ENCODE measurements around the gene RGS6.
A peak's percentile ranks its signal among the peaks of the same experiment; 100 is the strongest.

RGS6 gene

DNA sequence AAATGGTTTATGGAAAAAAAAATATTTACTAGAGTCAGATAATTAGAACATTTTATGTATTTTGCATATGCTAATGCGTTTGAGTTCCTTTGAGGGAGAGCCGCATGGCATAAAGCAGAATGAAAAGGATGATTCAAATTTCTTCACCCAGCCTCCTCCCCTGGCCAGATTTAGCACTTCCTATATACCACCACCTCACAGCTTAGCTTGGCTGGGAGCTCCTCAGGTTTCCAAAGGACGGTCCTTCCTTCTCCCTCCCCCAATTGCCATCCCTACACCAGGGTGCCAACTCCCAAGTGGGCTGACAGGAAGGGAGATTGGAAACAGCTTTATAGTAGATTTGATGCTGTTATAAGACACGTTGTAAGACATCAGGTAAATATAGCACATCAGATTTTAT lies 157.4 kb downstream of the RGS6 start:
- FAIRE-seq, result no peak

DNA sequence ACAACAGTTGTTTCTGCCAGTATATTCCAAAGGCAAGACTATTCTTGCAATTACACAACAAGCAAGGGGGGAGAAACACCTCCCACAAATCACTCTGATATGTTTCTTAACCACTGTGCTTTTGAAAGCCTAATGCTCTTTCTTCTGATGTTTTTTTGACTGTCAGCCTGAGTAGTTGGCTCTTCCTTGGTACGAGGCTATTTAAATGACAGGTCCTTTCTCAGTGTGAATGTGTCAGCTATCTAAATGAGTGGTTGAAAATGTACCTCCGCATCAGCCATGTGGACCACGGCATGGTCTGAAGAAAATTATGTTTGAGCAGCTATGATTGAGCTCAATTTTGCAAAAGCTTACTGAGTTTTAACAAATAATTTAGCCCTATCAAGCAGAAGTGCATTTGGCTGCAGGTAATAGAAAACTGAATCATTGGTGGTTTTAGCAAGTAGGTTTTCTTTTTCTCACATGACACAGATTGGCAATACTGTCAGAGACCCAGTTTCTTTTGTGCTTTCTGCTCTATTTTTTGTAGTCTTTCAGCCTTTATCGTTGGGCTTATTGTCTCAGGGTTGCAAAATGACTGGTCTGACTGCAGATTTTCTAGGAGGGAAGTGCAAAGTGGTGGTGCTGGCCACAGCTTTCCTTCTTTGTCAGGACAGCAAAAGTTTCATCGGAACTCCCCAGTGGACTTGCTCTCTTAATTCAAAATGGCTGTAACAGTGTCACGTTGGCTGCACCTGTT lies 162.8 kb downstream of the RGS6 start:
- no peak for FAIRE-seq

DNA sequence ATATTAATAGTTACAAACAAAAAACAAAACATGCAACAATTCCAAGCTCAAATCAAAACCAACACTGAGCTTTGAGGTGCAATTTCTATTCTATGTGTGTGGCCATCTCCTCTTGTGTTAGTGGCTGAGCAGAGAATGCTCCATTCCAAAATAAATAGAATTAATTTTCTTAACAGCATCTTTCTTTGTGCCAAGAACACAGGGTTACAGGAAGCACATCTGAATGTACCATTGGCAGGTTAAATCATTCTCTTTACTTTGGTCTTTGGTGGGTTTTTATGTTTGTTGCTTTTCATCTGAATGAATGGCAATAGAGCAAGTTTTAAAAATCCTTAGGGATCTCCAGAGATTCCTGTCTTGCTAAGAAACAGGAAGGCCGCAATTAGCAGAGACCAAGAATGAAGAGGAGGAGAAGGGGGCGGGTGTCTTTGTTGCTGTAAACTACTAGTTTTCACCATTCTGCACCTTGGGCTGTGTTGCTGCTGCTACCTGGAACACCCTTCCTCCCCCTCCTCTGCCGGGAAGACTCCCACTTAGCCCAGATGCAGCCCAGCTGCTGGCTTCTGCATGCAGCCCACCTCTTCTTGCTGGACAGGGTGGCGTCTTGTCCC lies 165.0 kb downstream of the RGS6 start:
- no peak for FAIRE-seq

DNA sequence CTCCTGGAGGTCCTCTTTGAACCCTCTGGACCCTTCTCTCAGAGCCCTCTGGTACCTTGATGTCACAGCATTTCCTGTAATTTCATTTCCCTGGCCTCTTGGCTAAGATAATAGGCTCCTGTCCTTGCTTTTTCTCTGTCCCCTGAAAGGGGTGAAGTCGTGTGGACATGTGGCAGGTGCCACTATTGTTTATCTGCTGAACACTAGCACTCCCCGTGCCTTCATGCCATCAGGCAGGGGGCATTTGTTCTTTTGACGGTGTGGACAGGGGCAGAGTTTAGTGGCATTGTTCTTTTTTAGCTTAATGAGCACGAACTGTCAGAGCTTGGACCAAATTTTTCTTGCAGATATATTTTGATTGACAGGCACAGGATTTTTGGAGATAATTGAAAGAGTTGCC lies 166.0 kb downstream of the RGS6 start:
- no peak for FAIRE-seq

DNA sequence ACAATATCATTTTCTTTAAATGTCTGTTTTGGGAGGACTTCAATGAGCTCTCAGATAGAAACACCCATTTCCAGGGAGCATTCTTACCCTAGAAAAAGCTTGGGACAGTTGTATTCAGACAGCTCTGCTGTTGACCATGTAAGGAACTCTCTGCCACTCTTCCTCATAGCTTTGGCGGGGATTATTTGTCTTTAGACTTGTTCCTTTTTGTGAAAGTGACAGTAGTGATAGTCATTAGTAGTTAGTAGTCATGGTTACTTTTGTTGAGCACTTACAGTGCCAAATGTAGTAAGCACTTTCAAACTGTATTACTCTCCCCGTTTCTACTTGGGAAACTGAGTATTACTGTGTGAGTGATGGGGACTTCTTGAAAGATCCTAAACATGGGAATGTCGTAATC lies 167.3 kb downstream of the RGS6 start:
- no peak for FAIRE-seq

DNA sequence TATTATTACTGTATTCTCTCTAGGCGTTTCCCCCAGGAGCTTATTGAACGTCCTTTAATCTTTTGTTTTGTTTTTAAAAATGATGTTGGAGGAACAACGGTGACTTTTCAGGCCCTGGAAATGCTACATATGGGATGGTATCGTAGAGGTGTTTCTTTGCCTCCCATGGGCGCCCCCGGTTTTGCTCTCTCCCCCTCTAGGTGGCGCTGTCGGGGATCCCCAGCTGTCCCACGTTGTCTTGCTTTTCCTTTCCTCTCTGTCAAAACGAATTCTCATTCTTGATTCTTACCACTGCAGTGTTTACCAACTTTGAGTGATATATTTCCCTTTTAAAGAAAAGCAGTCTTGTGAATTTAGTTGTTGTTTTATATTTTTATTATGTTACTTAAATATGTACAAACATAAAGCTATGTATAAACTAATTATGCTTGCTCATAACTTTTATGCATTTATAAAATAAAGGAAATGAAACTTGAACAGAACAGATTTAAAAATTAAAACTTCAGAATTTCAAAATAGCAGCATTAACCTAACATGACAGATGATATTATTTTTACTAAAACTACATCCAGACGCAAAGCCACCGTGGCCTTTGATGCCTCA lies 171.9 kb downstream of the RGS6 start:
- FAIRE-seq, result peak; percentile 30

DNA sequence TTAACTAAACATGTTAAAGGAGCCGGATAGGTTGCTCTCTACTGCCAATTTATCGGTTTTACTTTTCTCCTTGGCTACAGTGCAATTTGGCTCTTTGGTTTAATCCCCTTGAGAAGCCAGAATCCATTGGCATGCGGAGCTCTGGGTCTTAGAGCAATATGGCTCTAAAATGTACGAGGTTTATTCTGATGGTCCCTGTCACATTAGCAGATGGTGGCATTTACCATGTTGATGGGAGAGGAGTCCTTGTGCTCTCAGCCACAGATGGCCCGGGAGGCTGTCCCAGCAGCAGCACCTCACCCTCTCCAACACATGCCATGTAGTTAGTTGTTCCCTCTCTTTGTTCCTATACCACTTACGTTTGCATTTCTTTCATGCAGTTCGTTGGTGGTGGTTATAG lies 179.7 kb downstream of the RGS6 start:
- no peak for FAIRE-seq

DNA sequence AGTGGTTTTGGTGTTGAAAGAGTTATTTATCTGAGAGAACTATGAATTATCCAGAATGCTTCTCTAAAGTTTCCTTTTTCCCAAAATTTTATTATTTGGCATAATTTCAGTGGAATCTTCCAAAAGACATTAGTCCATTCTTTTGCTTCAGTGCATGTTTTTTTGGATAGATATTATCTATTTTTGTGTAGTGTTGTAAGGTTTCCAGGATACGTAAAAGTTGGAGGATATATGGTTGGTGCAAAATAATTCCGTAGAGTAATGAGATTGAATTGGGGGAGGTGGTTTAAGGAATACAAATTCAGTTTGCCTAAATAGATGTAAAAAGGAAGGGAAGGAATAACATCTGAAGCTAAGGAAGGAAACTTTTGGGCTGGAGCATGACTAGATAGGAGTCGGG lies 186.6 kb downstream of the RGS6 start:
- FAIRE-seq, result no peak

DNA sequence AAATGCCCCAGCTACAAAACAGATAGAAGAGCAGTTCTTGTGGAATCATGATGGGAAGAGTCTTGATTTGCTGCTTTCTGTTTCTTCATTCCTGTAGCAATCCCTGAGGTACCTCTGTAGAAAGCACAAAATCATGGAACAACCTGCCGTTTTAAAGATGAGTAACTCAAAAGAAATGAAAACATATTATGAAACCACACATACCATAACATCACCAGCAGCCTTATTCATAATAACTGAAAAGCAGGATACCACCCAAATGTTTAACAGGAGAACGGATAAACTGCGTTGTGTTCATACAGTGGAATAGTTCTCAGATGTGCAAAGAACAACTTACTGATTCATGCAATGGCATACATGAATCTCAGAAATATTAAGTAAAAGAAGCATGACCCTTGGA lies 188.1 kb downstream of the RGS6 start:
- no peak for FAIRE-seq

DNA sequence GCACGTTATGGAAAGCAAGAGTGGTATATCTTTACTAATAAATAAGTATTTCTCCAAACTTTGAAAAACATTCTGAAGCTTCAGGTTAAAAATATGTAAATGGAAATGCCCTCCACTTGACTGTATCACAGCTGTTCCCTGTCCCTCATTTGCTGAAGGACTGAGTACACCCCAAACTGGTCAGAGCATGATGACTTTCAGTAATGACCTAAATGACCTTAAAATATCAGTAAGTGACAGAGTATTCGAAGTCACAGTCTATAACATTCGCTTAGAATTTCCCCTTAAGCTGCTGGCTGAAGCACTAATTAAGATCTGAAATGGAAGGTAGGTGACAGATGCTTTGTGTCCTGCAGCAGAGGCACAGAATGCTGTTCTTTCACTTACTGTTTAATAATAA lies 191.5 kb downstream of the RGS6 start:
- no peak for FAIRE-seq

DNA sequence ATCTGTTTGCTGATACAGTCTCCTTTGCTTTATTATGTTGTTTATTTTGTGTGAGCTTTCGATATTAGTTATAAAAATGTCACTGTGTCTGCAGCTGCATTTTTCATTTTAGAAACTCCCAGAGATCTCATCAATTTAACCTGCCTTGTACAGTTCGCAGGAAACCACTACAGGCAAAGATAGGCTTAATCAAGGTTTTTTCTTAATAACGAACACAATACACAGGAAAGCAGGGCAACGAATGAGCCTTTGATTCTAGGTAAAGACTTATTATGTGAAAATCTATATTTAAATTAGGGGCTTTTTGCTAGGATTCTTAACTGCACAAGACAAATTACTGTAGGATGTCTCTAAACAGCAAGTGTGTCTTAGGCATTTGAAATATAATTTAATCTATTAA lies 191.9 kb downstream of the RGS6 start:
- FAIRE-seq, result no peak

DNA sequence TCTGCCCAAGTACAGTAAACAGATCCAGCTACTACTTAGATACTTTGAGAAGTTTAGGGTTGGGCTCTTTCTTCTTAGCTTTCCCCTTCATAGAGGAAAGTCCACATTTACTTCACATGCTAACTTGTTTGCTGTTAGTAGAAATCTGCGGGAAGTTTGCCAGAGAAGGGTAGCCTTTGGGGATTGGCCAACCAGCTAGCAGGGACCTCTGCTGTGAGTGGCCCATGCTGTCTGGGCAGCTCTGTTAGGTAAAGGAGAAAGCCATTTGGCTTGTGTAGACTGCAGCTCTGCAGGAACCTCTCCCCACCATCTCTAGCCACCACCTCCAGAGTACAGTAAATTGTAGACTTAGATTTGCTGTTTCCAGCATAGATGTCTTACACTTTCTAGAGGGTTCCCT lies 193.9 kb downstream of the RGS6 start:
- no peak for FAIRE-seq

DNA sequence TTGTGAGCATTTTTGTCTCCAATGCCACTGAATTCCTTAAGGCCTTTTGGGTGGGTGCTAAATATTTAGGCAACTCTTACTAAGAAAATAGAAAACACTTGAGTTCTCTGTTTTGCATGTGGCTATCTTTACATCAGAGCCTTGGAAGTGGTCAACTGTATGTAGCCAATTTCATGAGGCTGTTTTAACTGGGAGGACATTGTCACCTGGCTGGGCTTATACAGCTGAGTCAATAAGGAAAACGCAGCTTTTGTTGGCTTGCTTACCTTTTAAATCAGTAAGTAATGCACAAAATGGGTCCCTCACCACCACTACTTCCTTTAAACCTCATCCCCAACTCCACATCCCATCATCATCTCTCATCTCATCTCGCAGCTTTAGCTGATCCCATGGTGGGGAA lies 194.3 kb downstream of the RGS6 start:
- no peak for FAIRE-seq

DNA sequence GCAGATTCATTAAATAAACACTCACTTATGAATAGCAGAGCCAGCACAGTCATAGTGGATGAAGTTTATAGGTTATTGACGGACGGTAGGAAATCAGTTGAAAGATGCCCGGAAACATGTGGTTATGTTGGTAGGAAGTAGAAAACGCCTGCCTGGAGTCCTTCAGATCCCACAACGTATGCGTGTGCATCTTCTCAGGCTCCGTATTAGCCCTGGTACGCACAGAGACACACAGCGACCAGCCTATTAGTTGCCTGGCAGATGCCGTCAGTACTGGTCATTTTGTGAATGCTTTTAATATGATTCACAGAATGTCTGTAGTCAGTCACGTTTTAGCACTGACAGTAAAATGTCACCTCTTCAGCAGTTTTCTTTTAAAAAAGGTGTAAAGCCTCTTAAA lies 196.4 kb downstream of the RGS6 start:
- FAIRE-seq, result no peak

DNA sequence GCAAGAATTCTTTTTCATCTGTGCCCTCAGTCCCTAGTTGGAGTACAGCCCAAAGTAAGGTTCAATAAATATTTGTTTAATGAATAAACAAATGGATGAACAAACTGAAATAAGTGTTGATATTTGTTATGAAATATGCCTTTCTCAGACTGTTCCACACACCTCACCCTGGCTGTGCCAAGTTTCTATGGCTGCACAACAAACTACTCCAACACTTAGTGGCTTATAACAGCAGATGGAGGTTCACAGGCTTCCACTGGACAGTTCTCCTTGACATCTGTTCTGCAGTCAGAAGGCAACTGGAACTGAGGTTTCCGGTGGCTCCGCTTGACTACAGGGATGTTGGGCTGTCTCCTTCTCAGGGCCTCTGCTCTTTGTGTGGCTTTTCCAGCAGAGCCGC lies 197.1 kb downstream of the RGS6 start:
- no peak for FAIRE-seq

DNA sequence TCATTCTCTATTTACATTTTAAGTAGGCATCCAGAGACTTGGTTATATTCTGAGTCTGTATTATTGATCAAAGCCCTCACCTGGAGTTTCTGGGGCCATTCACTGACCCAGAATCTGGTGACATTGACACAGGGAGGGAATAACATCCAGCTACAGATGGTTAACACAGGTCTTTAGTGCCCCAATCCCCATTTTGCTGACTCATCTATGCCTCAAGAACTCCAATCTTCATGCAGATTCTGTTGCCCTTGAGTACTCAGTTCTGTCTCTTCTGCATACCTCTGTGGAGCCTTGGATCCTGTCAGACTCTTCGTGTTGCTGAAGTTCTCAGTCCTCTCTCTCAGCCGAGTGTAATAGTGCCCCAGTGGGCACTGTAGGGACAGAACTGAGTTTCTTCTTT lies 208.9 kb downstream of the RGS6 start:
- no peak for FAIRE-seq

DNA sequence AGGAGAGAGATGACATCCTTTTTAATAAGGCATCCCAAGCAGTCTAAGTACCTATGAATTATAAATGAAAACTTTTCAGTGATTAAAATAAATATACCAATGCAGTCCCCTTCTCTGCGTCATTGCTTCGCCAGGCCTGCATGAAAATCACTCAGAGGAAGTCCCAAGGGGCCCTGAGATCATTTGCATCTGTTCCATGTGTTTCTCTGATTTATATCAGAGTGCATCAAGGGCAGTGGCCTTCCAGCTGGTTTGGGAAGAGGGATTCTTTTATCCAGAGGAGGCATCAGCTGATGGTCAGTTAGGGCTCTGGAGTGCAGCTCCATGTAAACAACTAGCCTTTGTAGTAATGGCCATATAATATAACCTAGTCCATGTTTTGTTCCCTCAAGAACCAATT lies 210.1 kb downstream of the RGS6 start:
- no peak for FAIRE-seq

DNA sequence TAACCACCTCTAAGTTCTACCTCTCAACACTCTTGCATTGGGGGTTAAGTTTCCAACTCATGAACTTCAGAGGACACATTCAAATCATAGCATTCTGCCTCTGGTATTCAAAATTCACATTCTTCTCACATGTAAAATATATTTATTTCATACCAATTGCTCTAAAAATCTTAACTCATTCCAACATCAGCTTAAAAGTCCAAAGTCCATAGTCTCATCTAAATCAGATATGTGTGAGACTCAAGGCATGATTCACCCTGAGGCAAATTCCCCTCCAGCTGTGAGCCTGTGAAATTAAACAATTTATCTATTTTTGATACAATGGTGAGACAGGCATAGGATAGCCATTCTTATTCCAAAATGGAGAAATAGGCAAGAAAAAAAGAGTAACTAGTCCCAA lies 214.0 kb downstream of the RGS6 start:
- FAIRE-seq, result no peak

DNA sequence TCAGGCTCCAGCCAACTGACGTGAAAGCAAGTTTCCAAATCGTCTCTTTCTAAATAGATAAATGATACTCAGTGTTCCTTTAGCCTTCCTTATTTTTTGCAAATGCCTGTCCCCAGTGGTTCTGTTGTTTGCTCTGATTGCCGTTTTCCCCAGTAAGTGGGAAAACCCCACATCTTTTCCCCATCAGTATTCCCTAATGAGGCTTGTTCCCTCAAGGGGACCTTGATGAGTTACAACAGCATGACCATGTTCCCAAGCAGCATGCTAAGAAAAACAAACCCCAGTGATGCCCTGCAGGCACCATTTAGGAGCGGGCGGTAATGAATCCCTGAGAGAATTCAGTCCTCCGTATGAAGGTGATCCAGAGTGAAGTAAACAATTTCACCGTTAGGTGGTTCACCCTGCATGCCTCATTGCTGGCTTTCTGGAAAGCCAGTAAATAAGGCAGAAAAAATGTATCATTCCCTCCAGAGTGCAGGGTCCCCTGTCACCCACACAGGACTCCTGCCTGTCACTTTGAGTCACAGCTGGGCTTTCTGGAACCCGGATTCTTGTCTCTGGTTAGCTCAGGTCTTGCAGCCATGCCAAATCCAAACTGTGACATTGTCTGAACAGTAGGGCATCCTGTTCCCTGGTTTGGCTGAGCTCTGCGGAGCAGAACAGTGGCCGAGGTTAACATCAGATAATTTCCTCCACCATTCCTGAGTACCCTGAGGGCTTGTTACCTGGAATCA lies 222.6 kb downstream of the RGS6 start:
- no peak for FAIRE-seq

DNA sequence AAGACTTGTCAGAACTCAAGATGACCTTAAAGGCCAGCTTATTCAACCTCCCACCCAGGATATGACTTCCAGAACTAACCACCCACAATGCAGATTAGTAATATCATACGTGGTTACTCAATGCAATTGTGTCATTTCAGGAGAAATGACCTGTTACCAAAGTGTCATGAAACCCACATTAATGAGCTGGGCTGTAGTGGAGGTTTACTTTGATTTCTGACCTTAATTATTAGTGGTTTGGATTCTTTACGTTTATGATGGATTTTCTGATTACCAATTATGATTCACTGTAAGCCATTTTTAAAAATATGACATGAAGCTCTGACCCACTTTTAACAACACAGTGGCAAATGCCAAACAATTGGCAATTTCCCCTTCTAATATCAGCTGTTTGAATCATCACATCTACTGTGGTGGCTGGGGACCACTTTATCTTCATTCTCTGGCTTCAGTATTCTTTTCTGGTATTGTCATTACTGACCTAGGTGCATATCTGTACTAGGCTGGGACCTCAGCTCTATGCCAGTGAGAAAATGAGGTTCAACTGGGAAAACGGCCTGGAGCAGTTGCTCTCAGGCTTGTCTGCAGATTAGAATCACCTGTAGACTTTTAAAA lies 223.3 kb downstream of the RGS6 start:
- FAIRE-seq, result no peak

DNA sequence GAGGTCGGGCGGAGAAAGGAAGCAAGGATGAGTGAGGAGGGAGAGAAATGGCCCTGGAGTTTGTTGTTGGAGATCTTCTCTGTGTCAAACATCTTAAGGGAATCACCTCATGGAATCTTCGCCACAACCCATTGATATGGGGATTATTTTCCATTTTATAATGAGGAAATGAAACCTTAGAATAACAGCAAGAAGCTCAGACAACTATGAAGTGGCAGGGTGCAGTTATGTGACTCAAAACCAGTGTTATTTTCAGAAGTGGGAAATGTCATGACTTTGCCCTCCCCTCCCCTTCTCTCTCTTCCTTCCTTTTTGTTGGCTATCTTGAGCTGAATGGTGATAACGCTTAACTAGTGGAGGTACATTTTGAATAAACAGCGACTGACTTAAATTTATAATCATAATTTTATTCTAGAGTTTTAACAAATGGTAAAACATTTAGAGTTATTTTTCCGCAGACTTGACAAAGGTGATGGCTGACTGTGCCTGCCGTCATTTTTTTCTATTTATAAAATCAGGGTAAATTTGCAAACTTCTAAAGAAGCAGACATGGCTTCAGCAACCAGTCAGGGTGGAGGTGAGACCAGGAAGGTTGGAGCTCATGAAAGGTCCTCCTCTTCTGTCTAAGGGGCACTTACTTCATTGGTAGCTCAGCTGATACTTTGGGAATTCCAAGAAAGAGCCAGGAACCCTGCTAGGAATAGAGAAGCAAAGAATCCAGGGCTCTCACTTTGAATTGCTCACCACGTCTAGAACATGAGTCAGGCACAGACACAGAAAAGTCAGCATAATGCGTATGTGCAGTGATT lies 232.4 kb downstream of the RGS6 start:
- no peak for FAIRE-seq

DNA sequence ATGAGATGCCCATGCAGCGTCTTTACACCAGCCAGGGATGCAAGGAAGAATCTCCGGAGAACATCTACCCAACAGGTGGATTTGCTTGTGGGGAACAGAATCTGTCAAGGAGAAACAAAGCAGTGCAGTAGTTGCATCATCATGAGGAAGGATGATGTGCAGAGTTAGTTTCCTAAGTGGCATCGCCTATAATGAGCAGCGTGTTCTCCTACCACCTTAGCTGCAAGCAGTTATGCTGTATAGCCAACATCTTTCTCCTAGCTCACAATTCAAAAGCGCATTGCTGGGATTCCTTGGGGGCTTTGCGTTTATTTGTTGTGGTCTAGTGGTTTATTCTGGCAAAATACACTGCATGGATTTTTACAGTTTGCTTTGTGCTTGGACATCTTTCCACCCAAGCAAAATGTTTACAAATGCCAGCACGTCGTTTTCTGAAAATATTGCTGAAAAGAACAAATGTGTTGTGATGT lies 233.0 kb downstream of the RGS6 start:
- no peak for FAIRE-seq

DNA sequence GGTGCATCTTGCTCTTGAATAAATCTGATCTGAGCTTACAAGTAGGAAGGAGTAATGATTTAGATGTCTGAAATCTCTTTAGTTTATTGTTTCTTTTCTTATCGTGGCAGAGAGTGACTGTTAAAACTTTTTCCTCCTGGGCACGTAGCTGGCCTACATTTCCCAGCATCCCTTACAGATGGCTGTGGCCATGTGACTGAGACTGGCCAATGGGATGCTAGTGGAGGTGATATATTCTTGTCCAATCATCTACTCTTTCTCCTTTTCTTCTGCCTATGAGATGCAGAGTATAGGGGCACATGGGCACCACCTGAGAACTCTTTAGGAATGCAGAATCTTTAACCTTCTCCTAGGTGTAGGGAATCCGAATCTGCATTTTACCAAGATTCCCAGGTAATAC lies 237.3 kb downstream of the RGS6 start:
- FAIRE-seq, result no peak
